ENCODE results near the gene MCF2L2. TPM values are rescaled to one million over a fixed set of nuclear protein-coding genes. Genes with fewer than 3 reads are reported as not detected.
A peak's percentile ranks its signal among the peaks of the same experiment; 100 is the strongest.

The MCF2L2 gene
- total and polyA plus RNA-seq, 2 experiments from 2014 or later = 6.7 to 14.6 TPM

GRCh38 chr3:183160616-183161015 lies 267.8 kb downstream of the MCF2L2 start (continued):
- TF ChIP-seq ZNF462 (CRISPR knock-in tag; IDR thresholded peaks at IDR 0.05) (no peak), EZH2phosphoT487 (IDR thresholded peaks at IDR 0.05; ENCODE audit: unreplicated experiment) (no peak), ETS1 (IDR thresholded peaks at IDR 0.05) (no peak), CREB1 (CRISPR knock-in tag; IDR thresholded peaks at IDR 0.05; ENCODE audit: low read depth) (no peak)

- H2AFZ ChIP-seq = no peak overlapping the region
- Mint-ChIP-seq H3K27me3 (ENCODE audit: insufficient read depth, low read depth, poor library complexity) (peaks cover 26% of the 10 kb centered on the region), H3K27ac (no peak overlapping the region), H3K36me3 (ENCODE audit: low read depth) (no peaks in the 10 kb centered on the region), H3K4me3 (no peak overlapping the region), H3K9me3 (no peaks in the 10 kb centered on the region), H3K4me1 (peaks cover 8% of the 10 kb centered on the region)
- peak; percentile 35 for DNase-seq (ENCODE audit: low spot score)
- no peak overlapping the region for H3K4me2 ChIP-seq
- H3K4me1 ChIP-seq (ENCODE audit: insufficient read depth) = peaks cover 5% of the 10 kb centered on the region; the same call in 1 of the 2 replicates
- no peak; the same call in 1 of the 3 replicates for ATAC-seq
- no peaks in the 10 kb centered on the region for H3K9me2 ChIP-seq (ENCODE audit: insufficient read depth)
- TF ChIP-seq NANOG (IDR thresholded peaks at IDR 0.05; ENCODE audit: borderline replicate concordance) (no peak), CTCF (conservative IDR thresholded peaks at IDR 0.05; ENCODE audit: low read depth in 2 of 2) (peak in 1 of 2 experiments; percentile 37; a peak in 2 of 4 replicates)
- H4K20me1 ChIP-seq (replicated peaks; ENCODE audit: insufficient read depth) = no peaks in the 10 kb centered on the region
- peaks cover 39% of the 10 kb centered on the region for H3K27me3 ChIP-seq (ENCODE audit: insufficient read depth)
- no peak overlapping the region for H3K27ac ChIP-seq (ENCODE audit: low read depth)
- no peaks in the 10 kb centered on the region for H3K36me3 ChIP-seq (ENCODE audit: insufficient read depth)
- no peaks in the 10 kb centered on the region for H3K79me2 ChIP-seq (replicated peaks; ENCODE audit: insufficient read depth)
- no peak overlapping the region for H3K4me3 ChIP-seq
- 0 out of 2 replicates have a peak, but pooled peaks cover 4% of the 10 kb centered on the region for H3F3A ChIP-seq (replicated peaks; ENCODE audit: low read depth)
These were observed 269.1 kb downstream of the MCF2L2 start for GRCh38 chr3:183159333-183159732.

Data from GM23338 (cell line).